Muscle of leg (tissue), 11 donors: ENCODE results near the gene KISS1. TPM values are rescaled to one million over a fixed set of nuclear protein-coding genes. Genes with fewer than 3 reads are reported as not detected.

Experiments used
- DNase-seq: peaks from one replicate; pipeline ENCODE4 v3.0.0; 2013
- H3K27ac ChIP-seq: one replicate; pipeline ENCODE4 v1.5.1; 2013; ENCODE audit warnings: mild to moderate bottlenecking, low read length, control low read depth
- H3K27me3 ChIP-seq: one replicate; pipeline ENCODE4 v1.6.1; 2013; ENCODE audit warnings: low read length; ENCODE audit not compliant: control insufficient read depth, insufficient read depth
- H3K36me3 ChIP-seq: one replicate; pipeline ENCODE4 v1.6.1; 2013; ENCODE audit warnings: low read length; ENCODE audit not compliant: control insufficient read depth, insufficient read depth
- H3K4me1 ChIP-seq: one replicate; pipeline ENCODE4 v1.6.1; 2013; ENCODE audit warnings: low read length; ENCODE audit not compliant: control insufficient read depth, insufficient read depth
- H3K4me3 ChIP-seq: one replicate; pipeline ENCODE4 v1.5.1; 2013; ENCODE audit warnings: low read length, control low read depth
- H3K9me3 ChIP-seq: replicated peaks from 2 replicates; pipeline ENCODE4 v1.6.1; 2013; ENCODE audit warnings: low read depth, low read length; ENCODE audit not compliant: control insufficient read depth
- WGBS: methylation state at CpG from one replicate; pipeline ENCODE4 v1.1.5; 2013; ENCODE audit warnings: missing lambda C conversion rate; ENCODE audit not compliant: insufficient coverage; 5-methylcytosine and 5-hydroxymethylcytosine counted together
- polyA plus RNA-seq, 8 donors: library from polyadenylated mRNA; unstranded; fragments of 120-200 nt; gene quantifications; one replicate each; pipeline versions ENCODE4 v1.2.1 to v1.2.3, GENCODE V29; 2013; ENCODE audit warnings: inconsistent platforms in 1 of 8, low replicate concordance in 1 of 8; ENCODE audit not compliant: insufficient read length in 8 of 8, insufficient read depth in 1 of 8
- total RNA-seq: library from RNA; stranded (reverse); fragments of 120-200 nt; gene quantifications from one replicate; pipeline ENCODE4 v1.2.4, GENCODE V29; 2013

Gene KISS1
- total and polyA plus RNA-seq, 9 donors, result 0.29 to 5.6 (median 0.82) TPM; not detected in 1

- H3K36me3 ChIP-seq, result no peaks in the 10 kb centered on the region
- WGBS, result 92% methylated on average over 2 of the region's 5 CpGs
Observed at GRCh38 chr1:204142032-204142974, 54.0 kb downstream of the KISS1 start.

GRCh38 chr1:204141131-204141530 lies 55.2 kb downstream of the KISS1 start:
- Histone ChIP-seq H3K4me3 (no peak overlapping the region), H3K9me3 (no peaks in the 10 kb centered on the region), H3K27me3 (no peaks in the 10 kb centered on the region), H3K4me1 (no peaks in the 10 kb centered on the region), H3K27ac (no peak overlapping the region), H3K36me3 (no peaks in the 10 kb centered on the region)
- WGBS, result no CpG with 5 or more reads among the region's 3 CpGs
- DNase-seq, result no peak

More at GRCh38 chr1:204142032-204142974, 54.0 kb downstream of the KISS1 start:
- Histone ChIP-seq H3K4me3 (no peak overlapping the region), H3K27ac (no peak overlapping the region), H3K9me3 (no peaks in the 10 kb centered on the region), H3K27me3 (no peaks in the 10 kb centered on the region), H3K4me1 (no peaks in the 10 kb centered on the region)
- no peak for DNase-seq

Other genes starting within 250 kb of the KISS1 start
- 11.0 TPM for gene SOX13, start 123.4 kb downstream of the KISS1 start, total RNA-seq
- gene SOX13, start 123.4 kb downstream of the KISS1 start, polyA plus RNA-seq, result 10 to 100 TPM; 14.5 to 29.3 (median 20.0) TPM
- gene ETNK2, start 44.4 kb downstream of the KISS1 start, total RNA-seq, result 3.1 TPM
- gene ETNK2, start 44.4 kb downstream of the KISS1 start, polyA plus RNA-seq, result 1 to 10 TPM; 2.1 to 6.1 (median 3.8) TPM
- gene REN, start 30.2 kb downstream of the KISS1 start, total RNA-seq, result not detected
- gene REN, start 30.2 kb downstream of the KISS1 start, polyA plus RNA-seq, result under 1 TPM in 1 of 8 donors, not detected in 7; 0.31 TPM
- gene GOLT1A, start 17.5 kb upstream of the KISS1 start, total RNA-seq, result 0.09 TPM
- gene GOLT1A, start 17.5 kb upstream of the KISS1 start, polyA plus RNA-seq, result 1 to 10 TPM in 2 of 8 donors, under 1 TPM in 1, not detected in 5; 0.31 to 3.9 (median 1.5) TPM
- gene PLEKHA6, start 163.4 kb upstream of the KISS1 start, total RNA-seq, result 2.2 TPM
- gene PLEKHA6, start 163.4 kb upstream of the KISS1 start, polyA plus RNA-seq, result 1 to 10 TPM; 3.0 to 10.0 (median 5.0) TPM
- 21.9 TPM for gene PPP1R15B, start 215.3 kb upstream of the KISS1 start, total RNA-seq
- 10 to 100 TPM; 20.9 to 33.4 (median 25.3) TPM for gene PPP1R15B, start 215.3 kb upstream of the KISS1 start, polyA plus RNA-seq